Hepatocyte (in vitro differentiated cells): Measurements from ENCODE around the gene RNF17. TPM values are rescaled to one million over a fixed set of nuclear protein-coding genes. Genes with fewer than 3 reads are reported as not detected.

Experiments used
- DNase-seq: peaks from one replicate; pipeline ENCODE4 v3.0.0-alpha.2; 2016; ENCODE audit warnings: low spot score
- H2AFZ ChIP-seq: fragments of 200-600 bp; sonication (generic); 2 replicates; pipeline ENCODE4 v1.6.0; 2016; ENCODE audit warnings: antibody characterized with exemption, mild to moderate bottlenecking
- H3K27ac ChIP-seq: fragments of 200-600 bp; sonication (generic); 2 replicates; pipeline ENCODE4 v1.5.1; 2016; ENCODE audit warnings: mild to moderate bottlenecking
- H3K27me3 ChIP-seq: fragments of 200-600 bp; sonication (generic); 2 replicates; pipeline ENCODE4 v1.6.1; 2016
- H3K36me3 ChIP-seq: fragments of 200-600 bp; sonication (generic); replicated peaks from 2 replicates; pipeline ENCODE4 v1.5.1; 2016; ENCODE audit warnings: low read depth; ENCODE audit not compliant: insufficient read depth
- H3K4me1 ChIP-seq: fragments of 200-600 bp; sonication (generic); 2 replicates; pipeline ENCODE4 v1.5.1; 2016; ENCODE audit warnings: mild to moderate bottlenecking, moderate library complexity; ENCODE audit not compliant: insufficient read depth
- H3K4me2 ChIP-seq: fragments of 200-600 bp; sonication (generic); 2 replicates; pipeline ENCODE4 v1.6.0; 2016
- H3K4me3 ChIP-seq: fragments of 200-600 bp; sonication (generic); 2 replicates; pipeline ENCODE4 v1.5.1; 2016; ENCODE audit warnings: mild to moderate bottlenecking
- H3K79me2 ChIP-seq: fragments of 200-600 bp; sonication (generic); 2 replicates; pipeline ENCODE4 v1.6.0; 2017; ENCODE audit warnings: mild to moderate bottlenecking
- H3K9me2 ChIP-seq: fragments of 200-600 bp; sonication (generic); replicated peaks from 2 replicates; pipeline ENCODE4 v1.6.0; 2017; ENCODE audit warnings: mild to moderate bottlenecking; ENCODE audit not compliant: insufficient read depth
- H3K9me3 ChIP-seq: fragments of 200-600 bp; sonication (generic); 2 replicates; pipeline ENCODE4 v1.5.1; 2016; ENCODE audit warnings: low read depth, mild to moderate bottlenecking
- H4K20me1 ChIP-seq: fragments of 200-600 bp; sonication (generic); 2 replicates; pipeline ENCODE4 v1.6.0; 2016; ENCODE audit warnings: mild to moderate bottlenecking; ENCODE audit not compliant: insufficient read depth, poor library complexity, severe bottlenecking
- EZH2 ChIP-seq: fragments of 200-600 bp; sonication (generic); IDR thresholded peaks from 2 replicates; pipeline ENCODE4 v1.6.1; 2016; ENCODE audit warnings: antibody characterized with exemption, mild to moderate bottlenecking, borderline replicate concordance
- EZH2phosphoT487 ChIP-seq: fragments of 200-600 bp; sonication (generic); IDR thresholded peaks from one replicate; pipeline ENCODE4 v1.6.1; 2018; ENCODE audit warnings: antibody characterized with exemption, mild to moderate bottlenecking, low read depth, moderate library complexity; ENCODE audit not compliant: unreplicated experiment, severe bottlenecking
- WGBS: methylation state at CpG from one replicate; pipeline ENCODE4 v1.1.6; 2016; ENCODE audit warnings: low lambda C conversion rate; ENCODE audit errors: missing lambda C conversion rate; 5-methylcytosine and 5-hydroxymethylcytosine counted together
- polyA plus RNA-seq: library from polyadenylated mRNA; unstranded; fragments of >200 nt; fragmentation: Nextera tagmentation; extraction: Ambion mirVana; gene quantifications from 2 replicates; pipeline ENCODE4 v1.2.1, GENCODE V29; 2016
- total RNA-seq: library from RNA; depleted of rRNA; stranded (reverse); fragments of >200 nt; gene quantifications from 2 replicates; pipeline ENCODE4 v1.2.3, GENCODE V29; 2014
- TF ChIP-seq, protein P1 (sequence below): fragments of 200-600 bp; sonication (generic); IDR thresholded peaks from 2 replicates; pipeline ENCODE4 v1.5.1; 2016; ENCODE audit warnings: antibody characterized with exemption, mild to moderate bottlenecking; ENCODE audit not compliant: poor library complexity

Gene RNF17
- total and polyA plus RNA-seq, 2 experiments from 2014 or later, result not detected

DNA sequence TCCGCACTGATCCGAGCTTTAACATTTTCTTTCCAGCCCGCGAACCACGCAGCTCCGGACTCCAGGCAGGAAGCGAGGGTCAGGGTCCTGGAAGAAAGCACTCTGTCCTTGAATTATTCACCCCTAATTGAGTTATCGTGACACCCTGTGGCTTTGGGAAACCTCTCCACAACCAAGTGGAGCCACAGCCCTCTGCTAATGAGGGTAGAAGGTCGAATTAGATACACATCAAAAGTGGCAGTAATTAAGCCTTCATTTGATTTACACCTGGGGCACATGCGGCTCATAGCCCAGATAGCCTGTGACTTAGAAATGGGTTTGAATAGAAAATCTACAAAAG, 15.9 kb upstream of the RNF17 start:
- Histone ChIP-seq H2AFZ (peak overlapping the region; percentile 45), H3K27ac (no peak overlapping the region), H3K4me1 (peaks cover 17% of the 10 kb centered on the region), H4K20me1 (no peaks in the 10 kb centered on the region), H3K9me3 (no peaks in the 10 kb centered on the region), H3K27me3 (peaks cover 87% of the 10 kb centered on the region), H3K79me2 (no peaks in the 10 kb centered on the region), H3K4me2 (peak overlapping the region; percentile 95), H3K4me3 (no peak overlapping the region), H3K36me3 (no peaks in the 10 kb centered on the region), H3K9me2 (no peaks in the 10 kb centered on the region)
- WGBS, result 11% methylated on average over 10 of the region's 10 CpGs
- DNase-seq, result no peak
- no peak for TF ChIP-seq EZH2
- TF ChIP-seq, protein P1, sequence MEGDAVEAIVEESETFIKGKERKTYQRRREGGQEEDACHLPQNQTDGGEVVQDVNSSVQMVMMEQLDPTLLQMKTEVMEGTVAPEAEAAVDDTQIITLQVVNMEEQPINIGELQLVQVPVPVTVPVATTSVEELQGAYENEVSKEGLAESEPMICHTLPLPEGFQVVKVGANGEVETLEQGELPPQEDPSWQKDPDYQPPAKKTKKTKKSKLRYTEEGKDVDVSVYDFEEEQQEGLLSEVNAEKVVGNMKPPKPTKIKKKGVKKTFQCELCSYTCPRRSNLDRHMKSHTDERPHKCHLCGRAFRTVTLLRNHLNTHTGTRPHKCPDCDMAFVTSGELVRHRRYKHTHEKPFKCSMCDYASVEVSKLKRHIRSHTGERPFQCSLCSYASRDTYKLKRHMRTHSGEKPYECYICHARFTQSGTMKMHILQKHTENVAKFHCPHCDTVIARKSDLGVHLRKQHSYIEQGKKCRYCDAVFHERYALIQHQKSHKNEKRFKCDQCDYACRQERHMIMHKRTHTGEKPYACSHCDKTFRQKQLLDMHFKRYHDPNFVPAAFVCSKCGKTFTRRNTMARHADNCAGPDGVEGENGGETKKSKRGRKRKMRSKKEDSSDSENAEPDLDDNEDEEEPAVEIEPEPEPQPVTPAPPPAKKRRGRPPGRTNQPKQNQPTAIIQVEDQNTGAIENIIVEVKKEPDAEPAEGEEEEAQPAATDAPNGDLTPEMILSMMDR, result no peak
- TF ChIP-seq EZH2phosphoT487, result no peak

DNA sequence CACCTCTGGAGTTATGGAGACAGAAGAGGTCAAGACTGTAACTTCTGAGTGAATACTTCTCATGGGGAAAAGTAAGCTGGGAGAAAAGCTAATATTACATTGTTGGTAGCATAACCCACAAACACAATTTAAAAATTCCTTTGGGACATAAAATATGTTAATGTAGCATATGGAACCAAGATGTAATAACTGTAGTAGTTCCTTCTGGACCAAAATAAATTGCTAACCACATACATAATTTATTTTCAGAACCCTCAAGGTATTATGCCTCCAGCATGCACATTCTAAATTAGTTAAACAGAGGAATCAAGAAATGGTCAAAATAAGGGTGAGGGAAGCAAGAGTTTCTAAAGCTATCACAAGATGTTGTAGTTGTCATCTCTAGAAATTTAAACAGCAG, 4.8 kb upstream of the RNF17 start:
- no peaks in the 10 kb centered on the region for H4K20me1 ChIP-seq
- no peaks in the 10 kb centered on the region for H3K79me2 ChIP-seq
- H3K27ac ChIP-seq, result no peak overlapping the region
- DNase-seq, result no peak
- no peak overlapping the region for H3K4me2 ChIP-seq
- no peaks in the 10 kb centered on the region for H3K4me1 ChIP-seq
- H3K9me3 ChIP-seq, result no peaks in the 10 kb centered on the region
- H2AFZ ChIP-seq, result no peak overlapping the region
- H3K36me3 ChIP-seq, result no peaks in the 10 kb centered on the region
- H3K9me2 ChIP-seq, result no peaks in the 10 kb centered on the region
- H3K4me3 ChIP-seq, result no peak overlapping the region
- H3K27me3 ChIP-seq, result peaks cover 5% of the 10 kb centered on the region
- TF ChIP-seq EZH2phosphoT487, result no peak
- TF ChIP-seq, protein P1, result no peak
- TF ChIP-seq EZH2, result no peak

DNA sequence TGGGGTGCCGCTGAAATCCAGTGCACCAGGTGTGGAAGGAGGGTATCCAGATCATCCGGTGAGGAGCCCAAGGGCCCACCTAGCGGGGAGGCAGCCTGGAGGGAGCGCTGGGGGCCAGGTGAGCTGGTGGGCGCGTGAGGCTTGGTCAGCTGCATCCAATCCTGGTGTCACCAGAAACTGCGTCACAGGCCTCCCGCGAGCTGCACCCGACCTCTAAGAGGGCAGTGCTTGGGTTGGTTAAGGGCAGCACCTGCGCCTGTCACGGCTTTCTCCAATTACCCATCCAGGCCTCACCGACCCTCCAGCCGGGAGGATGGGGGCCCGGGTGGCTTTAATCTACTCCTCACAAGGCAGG, 284 bp downstream of the RNF17 start:
- H3K36me3 ChIP-seq, result no peaks in the 10 kb centered on the region
- no peak overlapping the region for H3K4me2 ChIP-seq
- H4K20me1 ChIP-seq, result no peaks in the 10 kb centered on the region
- H3K27ac ChIP-seq, result no peak overlapping the region
- no peaks in the 10 kb centered on the region for H3K4me1 ChIP-seq
- no peak overlapping the region for H2AFZ ChIP-seq
- H3K4me3 ChIP-seq, result no peak overlapping the region
- H3K27me3 ChIP-seq, result no peaks in the 10 kb centered on the region
- WGBS, result over 99% methylated on average over 15 of the region's 15 CpGs
- no peak for TF ChIP-seq EZH2phosphoT487
- TF ChIP-seq, protein P1, result no peak
- no peak for TF ChIP-seq EZH2
- H3K9me2 ChIP-seq, result no peaks in the 10 kb centered on the region
- no peaks in the 10 kb centered on the region for H3K9me3 ChIP-seq
- no peaks in the 10 kb centered on the region for H3K79me2 ChIP-seq
- DNase-seq, result no peak

DNA sequence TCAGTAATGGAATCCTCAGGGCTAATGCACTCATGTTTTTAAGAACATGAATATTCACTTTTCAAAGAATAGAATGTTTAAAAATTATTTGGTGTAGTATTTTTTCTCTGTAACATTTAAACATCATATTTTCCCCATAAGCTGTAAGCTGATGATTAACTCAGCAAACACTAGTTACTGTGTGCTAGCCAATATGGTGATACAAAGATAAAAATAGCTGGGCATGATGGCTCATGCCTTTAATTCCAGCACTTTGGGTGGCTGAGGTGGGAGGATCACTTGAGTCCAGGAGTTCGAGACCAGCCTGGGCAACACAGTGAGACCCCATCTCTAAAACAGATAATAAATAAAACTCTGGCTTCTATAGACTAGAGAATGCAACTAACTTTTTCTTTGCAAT, 13.2 kb downstream of the RNF17 start:
- Histone ChIP-seq H3K9me3 (no peaks in the 10 kb centered on the region), H3K9me2 (no peaks in the 10 kb centered on the region), H3K36me3 (no peaks in the 10 kb centered on the region), H3K4me2 (no peak overlapping the region), H2AFZ (no peak overlapping the region), H4K20me1 (no peaks in the 10 kb centered on the region), H3K79me2 (no peaks in the 10 kb centered on the region), H3K4me1 (no peaks in the 10 kb centered on the region), H3K4me3 (no peak overlapping the region), H3K27ac (no peak overlapping the region), H3K27me3 (peaks cover 3% of the 10 kb centered on the region)
- DNase-seq, result no peak
- TF ChIP-seq, protein P1, result no peak
- no peak for TF ChIP-seq EZH2phosphoT487
- no peak for TF ChIP-seq EZH2
- 95% methylated on average over 1 of the region's 1 CpG for WGBS
